Measurements from ENCODE around the gene RBMS3. TPM values are rescaled to one million over a fixed set of nuclear protein-coding genes. Genes with fewer than 3 reads are reported as not detected.
"Not testable (repeated sequence)": the region's sequence is repeated elsewhere in the genome, so short reads cannot be mapped to it uniquely, and the experiment has no call there.

The RBMS3 gene
- total RNA-seq, 1 donor from 2014 or later = 0.73 TPM

- intact Hi-C loops (cut with micrococcal nuclease) = no loop called here
Observed at GRCh38 chr3:29665688-29666087, 384.8 kb downstream of the RBMS3 start.

DNA sequence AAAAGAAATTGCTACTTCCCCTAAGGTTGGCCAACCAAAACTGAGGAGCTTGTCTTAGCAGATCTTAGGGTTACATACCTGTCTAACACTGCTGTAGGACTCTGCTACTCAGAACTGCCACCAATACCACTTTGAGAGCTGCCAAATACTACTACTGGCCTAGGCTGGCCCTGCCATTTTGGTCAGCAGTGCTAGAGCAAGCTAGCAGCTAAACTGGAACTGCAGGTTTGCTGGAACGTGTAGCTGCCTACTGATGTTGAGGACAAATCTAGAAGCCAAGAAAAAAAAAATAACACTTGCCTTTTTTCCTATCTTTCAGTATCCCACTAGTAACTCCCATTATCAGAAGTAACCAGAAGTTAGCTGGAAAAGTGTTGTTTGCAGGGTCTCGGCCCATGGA is 387.4 kb downstream of the RBMS3 start:
- intact Hi-C loops (cut with micrococcal nuclease) = no loop called here

GRCh38 chr3:29668728-29669127 is 387.9 kb downstream of the RBMS3 start:
- intact Hi-C loops (cut with micrococcal nuclease) = no loop called here

DNA sequence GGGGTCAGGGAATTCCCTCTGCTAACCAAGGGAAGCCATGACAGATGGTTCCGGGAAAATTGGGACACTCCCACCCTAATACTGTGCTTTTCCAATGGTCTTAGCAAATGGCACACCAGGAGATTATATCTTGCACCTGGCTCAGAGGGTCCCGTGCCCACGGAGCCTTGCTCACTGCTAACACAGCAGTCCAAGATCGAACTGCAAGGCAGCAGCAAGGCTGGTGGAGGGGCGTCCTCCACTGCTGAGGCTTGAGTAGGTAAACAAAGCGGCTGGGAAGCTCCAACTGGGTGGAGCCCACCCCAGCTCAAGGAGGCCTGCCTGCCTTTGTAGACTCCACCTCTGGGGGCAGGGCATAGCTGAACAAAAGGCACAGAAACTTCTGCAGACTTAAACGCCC is 389.6 kb downstream of the RBMS3 start:
- intact Hi-C loops (cut with micrococcal nuclease) = not testable (repeated sequence)

DNA sequence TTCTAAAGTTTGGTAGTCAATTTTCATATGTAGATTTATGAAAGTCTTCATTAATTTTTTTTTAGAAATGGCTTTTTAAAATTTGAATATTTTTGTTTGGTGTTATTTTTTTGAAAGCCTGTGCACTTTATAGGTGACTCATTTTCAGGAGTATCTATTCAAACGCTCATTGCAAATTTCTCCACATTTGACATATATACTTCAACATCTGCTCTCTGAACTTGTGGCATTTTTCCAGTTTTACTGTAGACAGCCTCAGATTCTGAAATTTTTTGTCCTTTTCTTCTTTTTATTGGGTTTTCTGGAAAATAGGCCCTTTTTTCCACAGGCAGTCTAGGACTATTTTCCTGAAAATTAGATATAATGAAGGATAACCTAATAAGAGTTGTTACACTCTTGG is 396.6 kb downstream of the RBMS3 start:
- intact Hi-C loops (cut with micrococcal nuclease) = no loop called here

GRCh38 chr3:29679944-29680343 is 399.1 kb downstream of the RBMS3 start:
- intact Hi-C loops (cut with micrococcal nuclease) = no loop called here

- intact Hi-C loops (cut with micrococcal nuclease) = no loop called here
Observed at GRCh38 chr3:29683018-29683993, 402.4 kb downstream of the RBMS3 start.

DNA sequence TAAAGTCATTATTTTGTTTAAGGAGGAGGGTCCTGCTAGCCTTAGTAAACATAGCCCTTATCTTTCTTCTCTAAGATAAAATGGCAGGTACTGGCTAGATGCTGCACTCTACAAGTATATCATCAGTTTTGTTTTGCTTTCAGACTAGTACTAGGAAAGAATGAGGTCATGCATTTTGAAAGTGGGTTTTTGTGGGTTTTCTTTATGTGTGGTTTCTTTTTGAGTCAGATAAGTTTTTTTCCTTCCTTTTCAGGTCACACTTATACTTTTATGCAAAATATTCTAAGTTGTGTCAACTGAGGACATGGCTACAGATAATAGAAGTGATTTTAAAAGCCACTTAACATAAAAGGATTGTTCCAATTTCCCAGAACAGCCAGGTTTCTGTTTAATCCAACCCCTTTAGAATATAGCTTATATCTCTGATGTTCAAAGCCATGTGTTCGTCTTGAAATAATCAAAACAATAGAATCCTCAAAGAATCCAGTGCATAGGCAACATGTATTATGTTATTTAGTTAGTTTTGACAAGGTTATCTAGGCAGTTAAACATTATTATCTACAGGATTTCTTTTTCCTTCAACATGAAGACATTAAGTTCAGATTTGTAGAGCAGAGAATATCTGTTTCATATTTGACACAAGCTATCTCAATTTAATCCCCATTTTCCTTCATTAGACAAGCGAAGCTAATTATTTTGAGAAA is 406.2 kb downstream of the RBMS3 start:
- intact Hi-C loops (cut with micrococcal nuclease) = no loop called here

GRCh38 chr3:29690686-29691353 is 409.9 kb downstream of the RBMS3 start:
- intact Hi-C loops (cut with micrococcal nuclease) = no loop called here

- intact Hi-C loops (cut with micrococcal nuclease) = no loop called here
Observed at GRCh38 chr3:29693863-29694262, 413.0 kb downstream of the RBMS3 start.

- intact Hi-C loops (cut with micrococcal nuclease) = no loop called here
Observed at GRCh38 chr3:29694331-29694730, 413.5 kb downstream of the RBMS3 start.

- intact Hi-C loops (cut with micrococcal nuclease) = no loop called here
Observed at GRCh38 chr3:29694783-29695182, 413.9 kb downstream of the RBMS3 start.

- intact Hi-C loops (cut with micrococcal nuclease) = no loop called here
Observed at GRCh38 chr3:29695201-29695600, 414.3 kb downstream of the RBMS3 start.

DNA sequence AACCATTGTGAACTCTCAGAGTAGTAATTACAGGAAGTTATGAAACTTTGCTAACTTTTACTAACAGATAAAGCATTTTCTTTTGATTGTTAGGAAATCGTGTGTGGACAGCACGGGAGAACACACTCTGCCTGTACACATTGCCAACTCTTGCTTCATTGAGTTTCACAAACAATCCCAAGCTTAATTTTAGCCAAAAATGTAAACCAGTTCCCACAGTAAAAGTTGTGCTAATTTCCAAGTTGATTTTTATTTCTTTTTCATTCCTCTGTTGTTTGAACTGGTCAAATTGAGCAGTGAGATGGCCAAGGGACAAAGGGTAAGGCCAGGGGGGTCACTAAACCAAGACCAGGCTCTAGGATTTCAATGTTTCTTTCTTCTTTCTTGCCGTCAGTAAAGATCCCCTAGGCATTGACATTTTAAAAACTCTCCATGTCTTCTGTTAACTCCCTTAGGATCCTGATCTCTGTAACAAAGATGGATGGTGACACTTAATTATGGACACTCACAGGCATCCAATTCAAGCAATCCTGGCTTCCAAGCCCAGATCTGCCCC is 414.9 kb downstream of the RBMS3 start:
- intact Hi-C loops (cut with micrococcal nuclease) = no loop called here

GRCh38 chr3:29696311-29696710 is 415.4 kb downstream of the RBMS3 start:
- intact Hi-C loops (cut with micrococcal nuclease) = no loop called here

DNA sequence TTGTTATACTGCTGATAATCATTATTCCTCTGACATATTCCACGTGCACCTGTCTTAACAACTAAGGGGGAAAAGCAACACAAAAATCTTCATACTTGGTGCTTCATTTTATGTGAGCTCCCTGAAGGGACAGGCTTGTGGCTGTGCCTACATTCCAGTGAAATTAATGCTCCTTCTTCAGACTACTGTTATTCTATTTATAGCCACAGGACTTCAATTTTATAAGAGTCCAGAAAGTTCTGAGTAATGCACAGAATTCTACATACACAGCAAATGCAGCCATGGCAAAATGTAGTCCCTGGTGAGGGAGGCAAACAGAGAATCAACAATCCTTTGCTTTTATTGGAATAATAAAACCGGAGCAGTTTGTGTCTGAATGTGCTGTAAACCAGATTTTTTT is 417.1 kb downstream of the RBMS3 start:
- intact Hi-C loops (cut with micrococcal nuclease) = no loop called here

- intact Hi-C loops (cut with micrococcal nuclease) = no loop called here
Observed at GRCh38 chr3:29700256-29700655, 419.4 kb downstream of the RBMS3 start.

DNA sequence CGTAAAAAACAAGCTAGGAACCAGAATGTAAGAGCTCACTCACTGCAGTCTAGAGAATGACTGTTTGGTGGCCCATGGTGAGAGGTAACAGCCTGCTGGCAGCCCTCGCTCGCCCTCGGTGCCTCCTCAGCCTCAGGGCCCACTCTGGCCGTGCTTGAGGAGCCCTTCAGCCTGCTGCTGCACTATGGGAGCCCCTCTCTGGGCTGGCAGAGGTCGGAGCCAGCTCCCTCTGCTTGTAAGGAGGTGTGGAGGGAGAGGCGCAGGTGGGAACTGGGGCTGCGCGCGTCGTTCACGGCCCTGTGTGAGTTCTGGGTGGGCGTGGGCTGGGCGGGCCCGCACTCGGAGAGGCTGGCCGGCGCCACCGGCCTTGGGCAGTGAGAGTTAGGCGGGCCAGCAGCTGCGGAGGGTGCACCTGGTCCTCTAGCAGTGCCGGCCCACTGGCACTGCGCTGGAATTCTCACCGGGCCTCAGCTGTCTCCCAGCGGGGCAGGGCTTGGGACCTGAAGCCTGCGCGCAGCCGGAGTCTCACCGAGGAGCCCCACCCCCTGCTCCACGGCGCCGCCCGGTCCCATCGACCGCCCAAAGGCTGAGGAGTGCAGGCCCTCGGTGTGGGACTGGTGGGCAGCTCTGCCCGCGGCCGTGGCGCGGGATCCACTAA is 420.6 kb downstream of the RBMS3 start:
- intact Hi-C loops (cut with micrococcal nuclease) = no loop called here

DNA sequence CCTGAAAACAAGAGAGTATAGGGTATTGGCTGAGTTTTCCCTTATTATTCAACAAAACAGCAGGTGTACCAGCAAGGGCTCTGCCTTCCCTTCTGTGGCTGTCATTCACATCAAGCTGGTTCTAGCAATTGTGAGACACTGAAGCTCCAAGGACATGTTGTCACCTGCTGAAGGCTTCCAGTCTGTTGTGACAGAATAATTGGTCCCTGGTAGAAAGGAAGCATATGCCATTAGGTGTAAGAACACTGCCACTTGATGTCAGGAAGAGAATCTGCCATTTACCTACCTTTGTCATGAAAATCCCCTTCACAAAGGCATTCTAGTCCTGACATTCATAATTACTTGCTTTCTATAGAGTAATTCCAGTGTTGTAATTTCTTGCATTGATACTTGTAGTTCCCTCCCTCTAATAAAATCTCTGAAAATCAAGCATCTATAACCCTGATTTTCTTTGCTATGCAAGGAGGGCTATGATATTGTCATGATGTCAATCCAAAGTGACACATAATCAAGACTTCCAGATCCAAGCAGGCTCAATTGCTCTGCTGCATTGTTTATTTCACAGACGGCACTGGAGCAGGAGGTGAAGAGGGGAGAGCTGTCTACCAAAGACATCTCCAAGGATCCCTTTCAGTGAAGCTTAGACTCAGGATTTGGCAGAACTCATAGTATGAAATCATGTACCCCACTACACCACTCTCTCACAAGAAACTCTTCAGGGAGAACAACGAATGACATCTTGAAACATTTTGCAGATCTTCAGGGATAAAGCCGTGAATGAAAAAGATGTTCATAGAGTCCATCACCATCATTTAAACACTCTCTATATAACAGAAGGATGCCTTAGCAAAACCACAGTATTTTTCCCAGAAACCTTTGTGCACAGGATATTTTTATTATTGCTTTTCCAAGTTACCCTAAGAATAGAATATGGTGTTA is 425.3 kb downstream of the RBMS3 start:
- intact Hi-C loops (cut with micrococcal nuclease) = no loop called here

GRCh38 chr3:29708884-29709283 is 428.0 kb downstream of the RBMS3 start:
- intact Hi-C loops (cut with micrococcal nuclease) = no loop called here
